HG03196 (cell line): ENCODE data around the gene MYOG.

ENCODE experiments used
- ATAC-seq: cut with Tn5 transposase; IDR thresholded peaks from one replicate; pipeline ENCODE4 v1.9.1; 2021; ENCODE audit not compliant: unreplicated experiment

The MYOG gene

GRCh38 chr1:203072911-203073310, 12.9 kb downstream of the MYOG start:
- ATAC-seq, result no peak

- no peak for ATAC-seq
Observed at GRCh38 chr1:203072002-203072602, 13.7 kb downstream of the MYOG start.

GRCh38 chr1:203069030-203069747, 16.6 kb downstream of the MYOG start:
- ATAC-seq, result no peak

GRCh38 chr1:203066965-203067364, 18.8 kb downstream of the MYOG start:
- ATAC-seq, result no peak

GRCh38 chr1:203065986-203066385, 19.8 kb downstream of the MYOG start:
- ATAC-seq, result no peak

- ATAC-seq, result no peak
Observed at GRCh38 chr1:203065191-203065590, 20.6 kb downstream of the MYOG start.

GRCh38 chr1:203063287-203063686, 22.5 kb downstream of the MYOG start:
- no peak for ATAC-seq

GRCh38 chr1:203060115-203060514, 25.7 kb downstream of the MYOG start:
- no peak for ATAC-seq

GRCh38 chr1:203059485-203059884, 26.3 kb downstream of the MYOG start:
- no peak for ATAC-seq

- ATAC-seq, result no peak
Observed at GRCh38 chr1:203058676-203058935, 27.2 kb downstream of the MYOG start.

GRCh38 chr1:203057911-203058675, 27.7 kb downstream of the MYOG start:
- no peak for ATAC-seq

- ATAC-seq, result no peak
Observed at GRCh38 chr1:203056516-203056915, 29.3 kb downstream of the MYOG start.

- ATAC-seq, result no peak
Observed at GRCh38 chr1:203056012-203056411, 29.8 kb downstream of the MYOG start.

GRCh38 chr1:203055161-203055799, 30.5 kb downstream of the MYOG start:
- ATAC-seq, result no peak

- ATAC-seq, result no peak
Observed at GRCh38 chr1:203054642-203055041, 31.2 kb downstream of the MYOG start.

- no peak for ATAC-seq
Observed at GRCh38 chr1:203054184-203054583, 31.6 kb downstream of the MYOG start.

- ATAC-seq, result no peak
Observed at GRCh38 chr1:203052601-203053000, 33.2 kb downstream of the MYOG start.

- no peak for ATAC-seq
Observed at GRCh38 chr1:203051841-203052324, 33.9 kb downstream of the MYOG start.

GRCh38 chr1:203050826-203051225, 35.0 kb downstream of the MYOG start:
- ATAC-seq, result no peak

GRCh38 chr1:203049576-203050180, 36.1 kb downstream of the MYOG start:
- ATAC-seq, result no peak

- ATAC-seq, result no peak
Observed at GRCh38 chr1:203049077-203049476, 36.7 kb downstream of the MYOG start.
